GM13976 (cell line): ENCODE data around the gene TTC17.

Source experiments
- DNase-seq: peaks from one replicate; pipeline ENCODE4 v3.0.0; 2012; ENCODE audit warnings: low spot score
- CTCF ChIP-seq: IDR thresholded peaks from 2 replicates; pipeline ENCODE4 v1.5.1; 2012; ENCODE audit warnings: borderline replicate concordance, mild to moderate bottlenecking; ENCODE audit not compliant: insufficient read depth; ENCODE audit errors: extremely low read depth, missing control alignments, control extremely low read depth
- in situ Hi-C: fragments of 300-500 bp; cut with MboI; formaldehyde crosslinking; loops from one replicate; pipeline ENCODE4 v1.12.0; 2022; ENCODE audit warnings: low sequenced_read_pairs, mixed read lengths, inconsistent platforms; ENCODE audit not compliant: unreplicated experiment

Gene TTC17

GRCh38 chr11:43515090-43515489 is 156.4 kb downstream of the TTC17 start:
- in situ Hi-C loops = no loop called here
- DNase-seq = peak; percentile 32
- TF ChIP-seq CTCF = no peak

GRCh38 chr11:43516316-43516850 is 157.7 kb downstream of the TTC17 start:
- no peak for DNase-seq
- in situ Hi-C loops = no loop called here
- no peak for TF ChIP-seq CTCF

GRCh38 chr11:43517518-43517917 is 158.8 kb downstream of the TTC17 start:
- in situ Hi-C loops = no loop called here
- DNase-seq = no peak
- TF ChIP-seq CTCF = no peak

- no peak for TF ChIP-seq CTCF
- in situ Hi-C loops = no loop called here
- DNase-seq = peak; percentile 27
These were observed 159.9 kb downstream of the TTC17 start for GRCh38 chr11:43518408-43519160.

GRCh38 chr11:43521471-43521870 is 162.8 kb downstream of the TTC17 start:
- in situ Hi-C loops = no loop called here

GRCh38 chr11:43523632-43524031 is 164.9 kb downstream of the TTC17 start:
- DNase-seq = no peak
- no peak for TF ChIP-seq CTCF
- in situ Hi-C loops = no loop called here

More at GRCh38 chr11:43521471-43521870, 162.8 kb downstream of the TTC17 start:
- DNase-seq = no peak
- no peak for TF ChIP-seq CTCF
